ENCODE results near the gene KISS1.

DNA sequence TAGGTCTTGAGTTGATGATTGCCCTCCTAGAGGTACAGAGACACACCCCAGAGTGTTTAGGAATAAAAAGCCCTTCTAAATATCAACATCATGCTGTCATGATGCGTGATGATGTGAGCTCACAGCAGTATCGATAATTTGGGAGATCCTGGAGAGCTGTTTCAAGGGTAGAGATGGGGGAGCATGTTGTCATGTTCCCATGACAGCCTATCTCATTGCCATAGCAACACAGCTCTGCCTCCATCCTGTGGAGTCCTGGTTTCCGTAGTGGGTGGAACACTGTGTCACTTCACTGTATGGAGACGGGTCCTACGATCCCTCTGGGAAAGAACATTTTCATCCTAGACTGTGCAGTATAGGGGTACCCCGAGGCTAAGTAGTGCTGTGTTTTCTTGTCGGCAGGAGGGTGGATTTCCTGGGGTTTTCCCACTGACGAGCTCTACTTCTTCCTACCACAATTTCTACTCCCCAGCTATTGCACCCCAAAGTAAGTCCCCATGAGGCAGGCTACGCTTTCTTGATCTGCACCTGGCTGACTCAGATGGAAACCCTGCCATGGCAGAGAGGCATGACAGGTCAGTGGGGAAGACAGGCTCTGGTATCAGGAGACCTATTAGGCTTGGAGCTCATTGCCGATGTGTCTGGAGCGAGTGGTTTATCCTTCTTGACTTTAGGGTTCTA, 7.2 kb downstream of the KISS1 start:
- TF ChIP-seq, protein P1, sequence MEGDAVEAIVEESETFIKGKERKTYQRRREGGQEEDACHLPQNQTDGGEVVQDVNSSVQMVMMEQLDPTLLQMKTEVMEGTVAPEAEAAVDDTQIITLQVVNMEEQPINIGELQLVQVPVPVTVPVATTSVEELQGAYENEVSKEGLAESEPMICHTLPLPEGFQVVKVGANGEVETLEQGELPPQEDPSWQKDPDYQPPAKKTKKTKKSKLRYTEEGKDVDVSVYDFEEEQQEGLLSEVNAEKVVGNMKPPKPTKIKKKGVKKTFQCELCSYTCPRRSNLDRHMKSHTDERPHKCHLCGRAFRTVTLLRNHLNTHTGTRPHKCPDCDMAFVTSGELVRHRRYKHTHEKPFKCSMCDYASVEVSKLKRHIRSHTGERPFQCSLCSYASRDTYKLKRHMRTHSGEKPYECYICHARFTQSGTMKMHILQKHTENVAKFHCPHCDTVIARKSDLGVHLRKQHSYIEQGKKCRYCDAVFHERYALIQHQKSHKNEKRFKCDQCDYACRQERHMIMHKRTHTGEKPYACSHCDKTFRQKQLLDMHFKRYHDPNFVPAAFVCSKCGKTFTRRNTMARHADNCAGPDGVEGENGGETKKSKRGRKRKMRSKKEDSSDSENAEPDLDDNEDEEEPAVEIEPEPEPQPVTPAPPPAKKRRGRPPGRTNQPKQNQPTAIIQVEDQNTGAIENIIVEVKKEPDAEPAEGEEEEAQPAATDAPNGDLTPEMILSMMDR (IDR thresholded peaks at IDR 0.05; ENCODE audit: low read length), result no peak
- TF ChIP-seq EZH2phosphoT487 (IDR thresholded peaks at IDR 0.05; ENCODE audit: low read length), result no peak
- TF ChIP-seq EZH2 (optimal IDR thresholded peaks at IDR 0.05; ENCODE audit: low read depth, low read length), result no peak

Measured in MM.1S (cell line).